ENCODE results near the gene GNG11.

The GNG11 gene

GRCh38 chr7:93941945-93942344 is 20.4 kb downstream of the GNG11 start:
- DNase-seq (ENCODE audit: insufficient read length, low spot score), result no peak
- FAIRE-seq, result no peak
- TF ChIP-seq CTCF (IDR thresholded peaks at IDR 0.05; ENCODE audit: insufficient read depth, missing control alignments), result no peak

GRCh38 chr7:93943816-93944540 is 22.4 kb downstream of the GNG11 start:
- TF ChIP-seq CTCF (IDR thresholded peaks at IDR 0.05; ENCODE audit: insufficient read depth, missing control alignments), result no peak
- FAIRE-seq (no peak), DNase-seq (ENCODE audit: insufficient read length, low spot score) (no peak)

- FAIRE-seq (no peak), DNase-seq (ENCODE audit: insufficient read length, low spot score) (no peak)
- no peak for TF ChIP-seq CTCF (IDR thresholded peaks at IDR 0.05; ENCODE audit: insufficient read depth, missing control alignments)
Observed at GRCh38 chr7:93944673-93945072, 23.1 kb downstream of the GNG11 start.

GRCh38 chr7:93945083-93945482 is 23.5 kb downstream of the GNG11 start:
- DNase-seq (ENCODE audit: insufficient read length, low spot score), result no peak
- FAIRE-seq, result no peak
- no peak for TF ChIP-seq CTCF (IDR thresholded peaks at IDR 0.05; ENCODE audit: insufficient read depth, missing control alignments)

GRCh38 chr7:93945756-93946535 is 24.4 kb downstream of the GNG11 start:
- FAIRE-seq (peak; percentile 21), DNase-seq (ENCODE audit: insufficient read length, low spot score) (no peak)
- TF ChIP-seq CTCF (IDR thresholded peaks at IDR 0.05; ENCODE audit: insufficient read depth, missing control alignments), result no peak

GRCh38 chr7:93948106-93948505 is 26.6 kb downstream of the GNG11 start:
- FAIRE-seq (no peak), DNase-seq (ENCODE audit: insufficient read length, low spot score) (no peak)
- no peak for TF ChIP-seq CTCF (IDR thresholded peaks at IDR 0.05; ENCODE audit: insufficient read depth, missing control alignments)

- no peak for DNase-seq (ENCODE audit: insufficient read length, low spot score)
- no peak for TF ChIP-seq CTCF (IDR thresholded peaks at IDR 0.05; ENCODE audit: insufficient read depth, missing control alignments)
- no peak for FAIRE-seq
Observed at GRCh38 chr7:93948873-93949272, 27.3 kb downstream of the GNG11 start.
